ENCODE measurements around the gene TMCO4.

TMCO4 gene

DNA sequence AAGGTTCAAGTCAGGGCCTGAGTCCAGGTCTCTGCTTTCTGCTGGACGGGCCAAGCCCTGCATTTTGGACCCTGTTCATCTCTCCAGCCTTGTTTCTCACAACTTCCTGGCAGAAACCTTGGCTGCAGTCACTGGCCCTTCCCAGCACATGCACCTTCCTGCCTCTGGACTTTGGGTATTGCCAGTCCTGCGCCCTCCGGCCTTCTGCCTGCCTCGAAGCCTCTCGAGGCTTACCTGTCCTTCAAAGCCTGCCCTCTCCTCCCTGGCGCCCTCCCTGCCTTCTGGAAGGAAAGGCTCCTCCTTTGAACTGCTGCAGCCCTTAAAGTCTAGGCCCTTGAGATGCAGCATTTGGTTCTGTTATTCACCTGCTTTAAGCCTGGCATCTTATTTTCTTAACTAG, 82.2 kb downstream of the TMCO4 start:
- H3K4me3 ChIP-seq (ENCODE audit: low read depth, low read length): no peak overlapping the region
- no peaks in the 10 kb centered on the region for H3K36me3 ChIP-seq
- H3K4me1 ChIP-seq: no peaks in the 10 kb centered on the region
- DNase-seq: no peak
- no peaks in the 10 kb centered on the region for H3K9me3 ChIP-seq
- TF ChIP-seq, protein P1, sequence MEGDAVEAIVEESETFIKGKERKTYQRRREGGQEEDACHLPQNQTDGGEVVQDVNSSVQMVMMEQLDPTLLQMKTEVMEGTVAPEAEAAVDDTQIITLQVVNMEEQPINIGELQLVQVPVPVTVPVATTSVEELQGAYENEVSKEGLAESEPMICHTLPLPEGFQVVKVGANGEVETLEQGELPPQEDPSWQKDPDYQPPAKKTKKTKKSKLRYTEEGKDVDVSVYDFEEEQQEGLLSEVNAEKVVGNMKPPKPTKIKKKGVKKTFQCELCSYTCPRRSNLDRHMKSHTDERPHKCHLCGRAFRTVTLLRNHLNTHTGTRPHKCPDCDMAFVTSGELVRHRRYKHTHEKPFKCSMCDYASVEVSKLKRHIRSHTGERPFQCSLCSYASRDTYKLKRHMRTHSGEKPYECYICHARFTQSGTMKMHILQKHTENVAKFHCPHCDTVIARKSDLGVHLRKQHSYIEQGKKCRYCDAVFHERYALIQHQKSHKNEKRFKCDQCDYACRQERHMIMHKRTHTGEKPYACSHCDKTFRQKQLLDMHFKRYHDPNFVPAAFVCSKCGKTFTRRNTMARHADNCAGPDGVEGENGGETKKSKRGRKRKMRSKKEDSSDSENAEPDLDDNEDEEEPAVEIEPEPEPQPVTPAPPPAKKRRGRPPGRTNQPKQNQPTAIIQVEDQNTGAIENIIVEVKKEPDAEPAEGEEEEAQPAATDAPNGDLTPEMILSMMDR (IDR thresholded peaks at IDR 0.05; ENCODE audit: low read depth, low read length): no peak
- H3K27me3 ChIP-seq: no peaks in the 10 kb centered on the region

DNA sequence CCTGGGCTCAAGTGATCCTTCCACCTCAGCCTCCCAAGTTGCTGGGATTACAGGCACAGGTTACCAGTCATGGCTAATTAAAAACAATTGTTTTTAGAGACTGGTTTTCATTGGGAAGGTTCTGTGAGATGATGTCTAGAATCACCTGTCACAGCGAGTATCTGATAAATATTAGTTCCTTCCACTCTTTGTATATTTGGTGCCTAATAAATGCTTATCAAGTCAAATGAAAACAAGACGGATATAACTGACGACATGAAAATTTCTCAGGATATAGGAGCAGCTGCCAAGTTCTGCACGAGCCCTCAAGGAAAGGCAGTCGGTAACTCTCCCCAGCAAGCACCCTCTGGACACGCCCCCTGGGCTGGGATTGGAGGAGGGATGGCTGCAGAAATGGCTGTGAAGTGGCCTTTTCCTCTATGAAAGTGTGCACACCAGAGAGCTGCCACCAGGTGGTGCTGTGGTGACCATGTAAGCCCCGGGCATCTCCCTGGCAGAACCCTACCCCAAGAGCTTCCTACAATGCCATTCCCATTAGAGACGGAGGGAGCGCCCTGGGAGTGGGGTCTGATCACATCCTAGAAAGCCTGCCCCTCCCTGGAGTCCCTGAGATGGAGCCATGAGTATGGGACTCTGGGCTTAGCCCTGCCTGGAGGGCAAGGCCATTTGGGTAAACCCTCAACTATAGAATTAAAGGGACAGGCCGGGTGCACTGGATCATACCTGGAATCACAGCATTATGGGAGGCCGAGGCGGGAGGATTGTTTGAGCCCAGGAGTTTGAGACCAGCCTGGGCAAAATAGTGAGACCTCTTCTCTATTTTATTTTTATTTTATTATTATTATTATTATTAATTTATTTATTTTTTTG, 84.1 kb downstream of the TMCO4 start:
- H3K4me3 ChIP-seq (ENCODE audit: low read depth, low read length): no peak overlapping the region
- no peaks in the 10 kb centered on the region for H3K9me3 ChIP-seq
- TF ChIP-seq, protein P1 (IDR thresholded peaks at IDR 0.05; ENCODE audit: low read depth, low read length): peak; percentile 77
- H3K4me1 ChIP-seq: no peaks in the 10 kb centered on the region
- no peaks in the 10 kb centered on the region for H3K27me3 ChIP-seq
- peak; percentile 92 for DNase-seq
- H3K36me3 ChIP-seq: no peaks in the 10 kb centered on the region

DNA sequence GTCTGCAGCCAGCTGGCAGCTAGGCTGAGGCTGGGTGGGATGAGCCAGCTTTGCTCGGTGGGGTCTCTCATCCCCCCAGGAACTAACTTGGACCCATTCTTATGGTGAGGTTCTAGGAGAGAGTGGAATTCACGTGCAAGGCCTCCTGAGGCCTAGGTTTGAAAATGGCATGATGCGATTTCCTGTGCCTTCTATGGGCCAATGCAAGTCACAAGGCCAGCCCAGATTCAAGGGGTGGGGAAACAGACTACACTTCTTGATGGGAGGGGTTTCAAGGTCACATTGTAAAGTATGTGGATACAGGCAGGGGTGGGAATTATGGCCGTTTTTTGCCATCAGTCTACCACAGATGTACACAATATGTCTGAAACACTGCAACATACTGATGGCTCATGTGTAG, 86.8 kb downstream of the TMCO4 start:
- H3K36me3 ChIP-seq: no peaks in the 10 kb centered on the region
- DNase-seq: no peak

DNA sequence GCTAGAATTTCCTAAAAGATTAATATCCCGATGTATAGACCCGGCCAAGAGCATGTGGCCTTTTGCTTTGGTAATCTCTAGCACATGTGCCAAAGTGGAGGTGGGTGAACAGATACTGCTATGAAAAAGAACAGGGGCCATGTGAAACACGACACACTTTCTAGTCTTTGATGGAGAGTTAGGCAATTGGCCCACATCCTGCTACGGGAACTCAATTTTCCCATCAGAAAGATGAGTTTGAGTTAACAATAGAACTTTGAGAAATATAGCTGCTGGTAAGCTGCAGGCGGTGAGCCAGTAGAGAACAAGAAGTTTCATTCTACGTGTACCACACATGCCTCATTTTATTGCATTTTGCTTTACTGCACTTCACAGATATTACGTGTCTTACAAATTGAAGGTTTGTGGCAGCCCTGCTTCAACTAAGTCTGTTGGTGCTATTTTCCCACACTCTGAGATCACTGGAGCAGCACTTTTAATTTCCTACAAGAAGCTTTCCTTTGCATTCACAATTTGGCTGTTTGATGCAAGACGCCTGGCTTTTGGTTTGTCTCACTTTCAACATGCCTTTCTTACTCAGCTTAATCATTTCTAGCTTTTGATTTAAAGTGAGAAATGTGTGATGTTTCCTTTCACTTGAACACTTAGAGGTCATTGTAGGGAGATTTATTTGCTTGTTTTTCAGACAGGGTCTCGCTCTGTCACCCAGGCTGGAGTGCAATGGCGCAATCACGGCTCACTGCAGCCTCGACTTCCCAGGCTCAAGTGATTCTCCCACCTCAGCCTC, 88.7 kb downstream of the TMCO4 start:
- Histone ChIP-seq H3K27me3 (no peaks in the 10 kb centered on the region), H3K4me3 (ENCODE audit: low read depth, low read length) (no peak overlapping the region), H3K9me3 (no peaks in the 10 kb centered on the region), H3K4me1 (no peaks in the 10 kb centered on the region), H3K36me3 (no peaks in the 10 kb centered on the region)
- TF ChIP-seq, protein P1 (IDR thresholded peaks at IDR 0.05; ENCODE audit: low read depth, low read length): no peak
- no peak for DNase-seq

More for the DNA sequence above, 86.8 kb downstream of the TMCO4 start:
- H3K4me3 ChIP-seq (ENCODE audit: low read depth, low read length): no peak overlapping the region
- H3K27me3 ChIP-seq: no peaks in the 10 kb centered on the region
- TF ChIP-seq, protein P1 (IDR thresholded peaks at IDR 0.05; ENCODE audit: low read depth, low read length): no peak
- no peaks in the 10 kb centered on the region for H3K9me3 ChIP-seq
- H3K4me1 ChIP-seq: no peaks in the 10 kb centered on the region

DNA sequence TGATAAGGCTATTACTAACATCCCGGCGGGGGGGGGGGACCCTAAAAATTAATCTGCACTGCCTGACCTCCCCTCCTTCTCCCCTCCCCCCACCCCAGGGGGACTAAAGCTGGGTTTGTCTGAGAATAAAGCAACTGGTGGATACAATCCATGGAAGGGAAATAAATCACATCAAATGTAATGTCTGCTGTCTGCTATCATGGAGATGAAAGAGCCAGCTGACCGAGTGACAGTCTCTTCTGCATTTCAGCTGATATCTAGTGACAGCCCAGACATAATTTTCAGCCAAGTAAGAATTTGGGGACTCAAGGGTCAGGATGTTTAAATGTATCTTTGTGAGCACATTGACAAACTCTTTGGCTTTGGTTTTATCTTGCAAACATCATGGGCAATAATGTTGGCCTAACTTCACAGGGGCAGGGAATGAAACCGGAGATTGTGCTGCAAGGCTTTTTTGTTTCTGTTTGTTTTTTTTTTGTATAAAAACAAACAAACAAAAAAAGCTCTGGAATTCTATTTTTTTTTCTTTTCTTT, 90.4 kb downstream of the TMCO4 start:
- Histone ChIP-seq H3K9me3 (no peaks in the 10 kb centered on the region), H3K4me1 (no peaks in the 10 kb centered on the region), H3K27me3 (no peaks in the 10 kb centered on the region), H3K36me3 (no peaks in the 10 kb centered on the region), H3K4me3 (ENCODE audit: low read depth, low read length) (no peak overlapping the region)
- TF ChIP-seq, protein P1 (IDR thresholded peaks at IDR 0.05; ENCODE audit: low read depth, low read length): no peak
- no peak for DNase-seq

All from BE2C (cell line).